ENCODE data around the gene CHPF. TPM values are rescaled to one million over a fixed set of nuclear protein-coding genes. Genes with fewer than 3 reads are reported as not detected.

The CHPF gene
- total RNA-seq, 1 donor from 2014 or later, result 43.4 TPM

- peak; percentile 74 for DNase-seq (ENCODE audit: low spot score)
- H3K27me3 Mint-ChIP-seq (ENCODE audit: insufficient read depth), result peaks cover 41% of the 10 kb centered on the region
- H3K4me3 Mint-ChIP-seq, result no peak overlapping the region
- H3K36me3 Mint-ChIP-seq (ENCODE audit: low read depth), result no peaks in the 10 kb centered on the region
- H3K9me3 Mint-ChIP-seq, result no peaks in the 10 kb centered on the region
- peaks cover 6% of the 10 kb centered on the region for H3K4me1 Mint-ChIP-seq (ENCODE audit: low read depth)
- intact Hi-C loops (cut with micrococcal nuclease), result loop anchor here (1.0 kb wide), 5 partner anchors 21 to 127 kb away; no protein-coding TSS in a partner anchor
- H3K27ac Mint-ChIP-seq, result no peak overlapping the region
These were observed 13.3 kb downstream of the CHPF start for GRCh38 chr2:219530048-219530963.

GRCh38 chr2:219527472-219527871 lies 16.1 kb downstream of the CHPF start:
- H3K4me1 Mint-ChIP-seq (ENCODE audit: low read depth), result peaks cover 6% of the 10 kb centered on the region
- intact Hi-C loops (cut with micrococcal nuclease), result no loop called here
- H3K27me3 Mint-ChIP-seq (ENCODE audit: insufficient read depth), result peaks cover 61% of the 10 kb centered on the region
- no peaks in the 10 kb centered on the region for H3K36me3 Mint-ChIP-seq (ENCODE audit: low read depth)
- H3K27ac Mint-ChIP-seq, result no peak overlapping the region
- no peak overlapping the region for H3K4me3 Mint-ChIP-seq
- DNase-seq (ENCODE audit: low spot score), result no peak
- no peaks in the 10 kb centered on the region for H3K9me3 Mint-ChIP-seq

GRCh38 chr2:219527076-219527394 lies 16.6 kb downstream of the CHPF start:
- H3K4me1 Mint-ChIP-seq (ENCODE audit: low read depth), result peaks cover 6% of the 10 kb centered on the region
- no peaks in the 10 kb centered on the region for H3K36me3 Mint-ChIP-seq (ENCODE audit: low read depth)
- no peak for DNase-seq (ENCODE audit: low spot score)
- H3K27ac Mint-ChIP-seq, result no peak overlapping the region
- H3K4me3 Mint-ChIP-seq, result no peak overlapping the region
- H3K27me3 Mint-ChIP-seq (ENCODE audit: insufficient read depth), result peaks cover 62% of the 10 kb centered on the region
- H3K9me3 Mint-ChIP-seq, result no peaks in the 10 kb centered on the region
- intact Hi-C loops (cut with micrococcal nuclease), result no loop called here

- no peaks in the 10 kb centered on the region for H3K9me3 Mint-ChIP-seq
- DNase-seq (ENCODE audit: low spot score), result no peak
- peaks cover 6% of the 10 kb centered on the region for H3K4me1 Mint-ChIP-seq (ENCODE audit: low read depth)
- H3K27me3 Mint-ChIP-seq (ENCODE audit: insufficient read depth), result peaks cover 68% of the 10 kb centered on the region
- H3K4me3 Mint-ChIP-seq, result no peak overlapping the region
- intact Hi-C loops (cut with micrococcal nuclease), result no loop called here
- H3K27ac Mint-ChIP-seq, result no peak overlapping the region
- no peaks in the 10 kb centered on the region for H3K36me3 Mint-ChIP-seq (ENCODE audit: low read depth)
These were observed 17.1 kb downstream of the CHPF start for GRCh38 chr2:219526320-219527075.

GRCh38 chr2:219525533-219526232 lies 17.9 kb downstream of the CHPF start:
- no peak for DNase-seq (ENCODE audit: low spot score)
- H3K4me1 Mint-ChIP-seq (ENCODE audit: low read depth), result peaks cover 6% of the 10 kb centered on the region
- H3K27ac Mint-ChIP-seq, result no peak overlapping the region
- intact Hi-C loops (cut with micrococcal nuclease), result no loop called here
- no peaks in the 10 kb centered on the region for H3K36me3 Mint-ChIP-seq (ENCODE audit: low read depth)
- peaks cover 70% of the 10 kb centered on the region for H3K27me3 Mint-ChIP-seq (ENCODE audit: insufficient read depth)
- H3K9me3 Mint-ChIP-seq, result no peaks in the 10 kb centered on the region
- no peak overlapping the region for H3K4me3 Mint-ChIP-seq

GRCh38 chr2:219524817-219525216 lies 18.8 kb downstream of the CHPF start:
- Mint-ChIP-seq H3K27me3 (ENCODE audit: insufficient read depth) (peaks cover 72% of the 10 kb centered on the region), H3K4me3 (no peak overlapping the region), H3K36me3 (ENCODE audit: low read depth) (no peaks in the 10 kb centered on the region), H3K27ac (no peak overlapping the region), H3K9me3 (no peaks in the 10 kb centered on the region), H3K4me1 (ENCODE audit: low read depth) (no peaks in the 10 kb centered on the region)
- DNase-seq (ENCODE audit: low spot score), result no peak
- intact Hi-C loops (cut with micrococcal nuclease), result no loop called here

GRCh38 chr2:219523031-219523671 lies 20.5 kb downstream of the CHPF start:
- H3K27ac Mint-ChIP-seq, result no peak overlapping the region
- H3K9me3 Mint-ChIP-seq, result no peaks in the 10 kb centered on the region
- no peaks in the 10 kb centered on the region for H3K36me3 Mint-ChIP-seq (ENCODE audit: low read depth)
- H3K4me1 Mint-ChIP-seq (ENCODE audit: low read depth), result no peaks in the 10 kb centered on the region
- DNase-seq (ENCODE audit: low spot score), result no peak
- H3K27me3 Mint-ChIP-seq (ENCODE audit: insufficient read depth), result peaks cover 68% of the 10 kb centered on the region
- intact Hi-C loops (cut with micrococcal nuclease), result no loop called here
- H3K4me3 Mint-ChIP-seq, result no peak overlapping the region

- no peak for DNase-seq (ENCODE audit: low spot score)
- Mint-ChIP-seq H3K4me1 (ENCODE audit: low read depth) (no peaks in the 10 kb centered on the region), H3K27ac (peak overlapping the region; percentile 4), H3K36me3 (ENCODE audit: low read depth) (no peaks in the 10 kb centered on the region), H3K9me3 (no peaks in the 10 kb centered on the region), H3K27me3 (ENCODE audit: insufficient read depth) (peaks cover 68% of the 10 kb centered on the region), H3K4me3 (no peak overlapping the region)
- intact Hi-C loops (cut with micrococcal nuclease), result no loop called here
These were observed 21.2 kb downstream of the CHPF start for GRCh38 chr2:219522111-219523030.

- H3K27me3 Mint-ChIP-seq (ENCODE audit: insufficient read depth), result peaks cover 73% of the 10 kb centered on the region
- no peaks in the 10 kb centered on the region for H3K9me3 Mint-ChIP-seq
- H3K4me1 Mint-ChIP-seq (ENCODE audit: low read depth), result no peaks in the 10 kb centered on the region
- H3K36me3 Mint-ChIP-seq (ENCODE audit: low read depth), result no peaks in the 10 kb centered on the region
- no peak for DNase-seq (ENCODE audit: low spot score)
- no peak overlapping the region for H3K4me3 Mint-ChIP-seq
- no peak overlapping the region for H3K27ac Mint-ChIP-seq
- intact Hi-C loops (cut with micrococcal nuclease), result no loop called here
These were observed 22.3 kb downstream of the CHPF start for GRCh38 chr2:219521066-219521880.

GRCh38 chr2:219520079-219520478 lies 23.5 kb downstream of the CHPF start:
- no peak for DNase-seq (ENCODE audit: low spot score)
- Mint-ChIP-seq H3K27ac (no peak overlapping the region), H3K9me3 (no peaks in the 10 kb centered on the region), H3K4me3 (no peak overlapping the region), H3K27me3 (ENCODE audit: insufficient read depth) (peaks cover 67% of the 10 kb centered on the region), H3K4me1 (ENCODE audit: low read depth) (no peaks in the 10 kb centered on the region), H3K36me3 (ENCODE audit: low read depth) (no peaks in the 10 kb centered on the region)
- intact Hi-C loops (cut with micrococcal nuclease), result no loop called here

GRCh38 chr2:219519526-219519916 lies 24.1 kb downstream of the CHPF start:
- Mint-ChIP-seq H3K36me3 (ENCODE audit: low read depth) (no peaks in the 10 kb centered on the region), H3K27ac (no peak overlapping the region), H3K9me3 (no peaks in the 10 kb centered on the region)

More at GRCh38 chr2:219519526-219519916, 24.1 kb downstream of the CHPF start:
- intact Hi-C loops (cut with micrococcal nuclease), result no loop called here
- DNase-seq (ENCODE audit: low spot score), result no peak
- H3K4me3 Mint-ChIP-seq, result no peak overlapping the region
- H3K4me1 Mint-ChIP-seq (ENCODE audit: low read depth), result no peaks in the 10 kb centered on the region
- H3K27me3 Mint-ChIP-seq (ENCODE audit: insufficient read depth), result peaks cover 67% of the 10 kb centered on the region
